ENCODE results near the gene DDHD1.

DNA sequence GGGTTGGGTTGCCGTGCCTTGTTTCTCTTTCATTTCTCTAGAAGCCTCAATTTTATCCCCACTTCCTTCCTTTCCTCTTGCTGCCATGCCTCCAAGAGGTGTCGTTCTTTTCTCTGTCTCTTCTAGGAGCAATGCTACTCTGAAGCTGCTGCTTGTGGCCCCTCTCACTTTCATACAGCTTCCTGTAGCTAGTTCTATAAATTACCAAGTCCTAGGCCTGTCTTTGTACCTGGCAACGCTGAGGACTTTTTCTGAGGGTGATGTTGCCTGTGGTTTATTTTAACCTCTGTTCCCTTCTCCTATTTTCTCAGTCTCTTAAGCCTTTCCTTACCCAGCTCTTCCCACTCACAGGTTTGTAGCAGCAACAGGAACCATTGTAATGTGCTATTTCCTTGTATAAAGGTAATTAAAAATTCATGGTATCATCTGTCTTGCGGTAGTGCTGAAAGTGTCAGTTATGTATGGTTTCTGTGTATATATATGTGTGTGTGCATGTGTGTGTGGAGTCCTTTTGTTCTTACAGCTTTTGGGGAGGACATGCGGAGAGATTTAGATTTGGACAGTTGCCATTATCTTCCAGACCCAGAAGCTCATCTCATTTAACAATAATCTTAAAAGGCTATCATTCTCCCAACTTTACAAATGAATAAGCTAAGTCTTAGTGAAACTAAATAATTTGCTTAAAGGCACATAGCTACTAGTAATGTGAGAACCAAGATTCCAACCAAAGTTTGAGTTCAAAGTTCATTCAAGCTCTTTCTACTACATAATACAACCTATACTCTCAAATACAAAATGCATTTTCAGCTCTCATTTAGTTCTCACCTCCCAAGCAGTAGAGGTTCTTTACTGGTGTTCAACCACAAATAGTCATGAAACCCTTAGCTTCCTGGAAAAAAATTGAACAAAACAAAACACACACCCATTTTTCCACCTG, 43.8 kb downstream of the DDHD1 start:
- TF ChIP-seq, protein P1, sequence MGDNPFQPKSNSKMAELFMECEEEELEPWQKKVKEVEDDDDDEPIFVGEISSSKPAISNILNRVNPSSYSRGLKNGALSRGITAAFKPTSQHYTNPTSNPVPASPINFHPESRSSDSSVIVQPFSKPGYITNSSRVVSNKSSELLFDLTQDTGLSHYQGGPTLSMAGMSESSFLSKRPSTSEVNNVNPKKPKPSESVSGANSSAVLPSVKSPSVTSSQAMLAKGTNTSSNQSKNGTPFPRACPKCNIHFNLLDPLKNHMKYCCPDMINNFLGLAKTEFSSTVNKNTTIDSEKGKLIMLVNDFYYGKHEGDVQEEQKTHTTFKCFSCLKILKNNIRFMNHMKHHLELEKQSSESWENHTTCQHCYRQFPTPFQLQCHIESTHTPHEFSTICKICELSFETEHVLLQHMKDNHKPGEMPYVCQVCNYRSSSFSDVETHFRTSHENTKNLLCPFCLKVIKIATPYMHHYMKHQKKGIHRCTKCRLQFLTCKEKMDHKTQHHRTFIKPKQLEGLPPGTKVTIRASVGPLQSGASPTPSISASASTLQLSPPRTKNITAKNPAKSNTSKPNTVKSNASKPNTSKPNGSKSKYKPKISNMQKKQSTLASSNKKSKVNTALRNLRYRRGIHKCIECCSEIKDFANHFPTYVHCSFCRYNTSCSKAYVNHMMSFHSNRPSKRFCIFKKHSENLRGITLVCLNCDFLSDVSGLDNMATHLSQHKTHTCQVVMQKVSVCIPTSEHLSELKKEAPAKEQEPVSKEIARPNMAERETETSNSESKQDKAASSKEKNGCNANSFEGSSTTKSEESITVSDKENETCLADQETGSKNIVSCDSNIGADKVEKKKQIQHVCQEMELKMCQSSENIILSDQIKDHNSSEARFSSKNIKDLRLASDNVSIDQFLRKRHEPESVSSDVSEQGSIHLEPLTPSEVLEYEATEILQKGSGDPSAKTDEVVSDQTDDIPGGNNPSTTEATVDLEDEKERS (tag by site-specific recombination; IDR thresholded peaks at IDR 0.05): no peak
- TF ChIP-seq YY1 (tag by site-specific recombination; IDR thresholded peaks at IDR 0.05) (no peak), ZNF274 (IDR thresholded peaks at IDR 0.05; ENCODE audit: low read length) (no peak), ZNF274 (tag by site-specific recombination; IDR thresholded peaks at IDR 0.05; ENCODE audit: borderline replicate concordance) (no peak), GFI1B (tag by site-specific recombination; IDR thresholded peaks at IDR 0.05) (no peak), ZSCAN30 (tag by site-specific recombination; IDR thresholded peaks at IDR 0.05) (no peak), KLF16 (tag by site-specific recombination; IDR thresholded peaks at IDR 0.05) (no peak), IKZF3 (tag by site-specific recombination; IDR thresholded peaks at IDR 0.05) (no peak)
- TF ChIP-seq, protein P2, sequence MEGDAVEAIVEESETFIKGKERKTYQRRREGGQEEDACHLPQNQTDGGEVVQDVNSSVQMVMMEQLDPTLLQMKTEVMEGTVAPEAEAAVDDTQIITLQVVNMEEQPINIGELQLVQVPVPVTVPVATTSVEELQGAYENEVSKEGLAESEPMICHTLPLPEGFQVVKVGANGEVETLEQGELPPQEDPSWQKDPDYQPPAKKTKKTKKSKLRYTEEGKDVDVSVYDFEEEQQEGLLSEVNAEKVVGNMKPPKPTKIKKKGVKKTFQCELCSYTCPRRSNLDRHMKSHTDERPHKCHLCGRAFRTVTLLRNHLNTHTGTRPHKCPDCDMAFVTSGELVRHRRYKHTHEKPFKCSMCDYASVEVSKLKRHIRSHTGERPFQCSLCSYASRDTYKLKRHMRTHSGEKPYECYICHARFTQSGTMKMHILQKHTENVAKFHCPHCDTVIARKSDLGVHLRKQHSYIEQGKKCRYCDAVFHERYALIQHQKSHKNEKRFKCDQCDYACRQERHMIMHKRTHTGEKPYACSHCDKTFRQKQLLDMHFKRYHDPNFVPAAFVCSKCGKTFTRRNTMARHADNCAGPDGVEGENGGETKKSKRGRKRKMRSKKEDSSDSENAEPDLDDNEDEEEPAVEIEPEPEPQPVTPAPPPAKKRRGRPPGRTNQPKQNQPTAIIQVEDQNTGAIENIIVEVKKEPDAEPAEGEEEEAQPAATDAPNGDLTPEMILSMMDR (tag by site-specific recombination; IDR thresholded peaks at IDR 0.05): no peak
- TF ChIP-seq, protein P3, sequence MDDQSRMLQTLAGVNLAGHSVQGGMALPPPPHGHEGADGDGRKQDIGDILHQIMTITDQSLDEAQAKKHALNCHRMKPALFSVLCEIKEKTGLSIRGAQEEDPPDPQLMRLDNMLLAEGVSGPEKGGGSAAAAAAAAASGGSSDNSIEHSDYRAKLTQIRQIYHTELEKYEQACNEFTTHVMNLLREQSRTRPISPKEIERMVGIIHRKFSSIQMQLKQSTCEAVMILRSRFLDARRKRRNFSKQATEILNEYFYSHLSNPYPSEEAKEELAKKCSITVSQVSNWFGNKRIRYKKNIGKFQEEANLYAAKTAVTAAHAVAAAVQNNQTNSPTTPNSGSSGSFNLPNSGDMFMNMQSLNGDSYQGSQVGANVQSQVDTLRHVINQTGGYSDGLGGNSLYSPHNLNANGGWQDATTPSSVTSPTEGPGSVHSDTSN (CRISPR knock-in tag; IDR thresholded peaks at IDR 0.05): no peak
